GM13977 (cell line): Measurements from ENCODE around the gene EIF2AK3.
"Not testable (repeated sequence)": the region's sequence is repeated elsewhere in the genome, so short reads cannot be mapped to it uniquely, and the experiment has no call there.

Experiments
- DNase-seq: peaks from one replicate; pipeline ENCODE4 v3.0.0; 2012; ENCODE audit warnings: low spot score
- CTCF ChIP-seq: IDR thresholded peaks from 2 replicates; pipeline ENCODE4 v1.5.1; 2012; ENCODE audit warnings: mild to moderate bottlenecking, control low read depth; ENCODE audit not compliant: insufficient read depth; ENCODE audit errors: extremely low read depth, missing control alignments
- in situ Hi-C: fragments of 300-500 bp; cut with MboI; formaldehyde crosslinking; loops from one replicate; pipeline ENCODE4 v1.12.0; 2022; ENCODE audit warnings: low sequenced_read_pairs, low pct_unique_long_range_greater_than_20kb, mixed read lengths, inconsistent platforms; ENCODE audit not compliant: unreplicated experiment

Gene EIF2AK3

GRCh38 chr2:88560619-88561307 lies 66.5 kb downstream of the EIF2AK3 start:
- no peak for DNase-seq
- in situ Hi-C loops: no loop called here
- no peak for TF ChIP-seq CTCF

- in situ Hi-C loops: no loop called here
- TF ChIP-seq CTCF: no peak
These were observed 70.0 kb downstream of the EIF2AK3 start for GRCh38 chr2:88557290-88557689.

GRCh38 chr2:88556026-88556425 lies 71.2 kb downstream of the EIF2AK3 start:
- TF ChIP-seq CTCF: no peak
- in situ Hi-C loops: no loop called here
- no peak for DNase-seq

More at GRCh38 chr2:88557290-88557689, 70.0 kb downstream of the EIF2AK3 start:
- no peak for DNase-seq

- in situ Hi-C loops: no loop called here
- no peak for TF ChIP-seq CTCF
- DNase-seq: no peak
These were observed 73.1 kb downstream of the EIF2AK3 start for GRCh38 chr2:88554189-88554588.

GRCh38 chr2:88549616-88550292 lies 77.5 kb downstream of the EIF2AK3 start:
- no peak for TF ChIP-seq CTCF
- in situ Hi-C loops: no loop called here
- DNase-seq: no peak

- DNase-seq, in situ Hi-C loops: not testable (repeated sequence)
These were observed 81.0 kb downstream of the EIF2AK3 start for GRCh38 chr2:88546291-88546690.

GRCh38 chr2:88545118-88545517 lies 82.1 kb downstream of the EIF2AK3 start:
- DNase-seq: peak; percentile 43
- no peak for TF ChIP-seq CTCF
- in situ Hi-C loops: no loop called here
